Mesenchymal stem cell (in vitro differentiated cells and primary cell): Measurements from ENCODE around the gene SRRT.
A peak's percentile ranks its signal among the peaks of the same experiment; 100 is the strongest.

ENCODE experiments used
- DNase-seq: peaks from one replicate; pipeline ENCODE4 v3.0.0-alpha.2; 2013
- H2AFZ ChIP-seq: one replicate; pipeline ENCODE4 v1.6.1; 2013; ENCODE audit warnings: low read depth, mild to moderate bottlenecking, control low read depth, inconsistent platforms, low read length, moderate library complexity
- H2AK5ac ChIP-seq: 2 replicates; pipeline ENCODE4 v1.6.1; 2013; ENCODE audit warnings: low read length, moderate library complexity, mild to moderate bottlenecking, inconsistent platforms; ENCODE audit not compliant: severe bottlenecking
- H2BK120ac ChIP-seq: one replicate; pipeline ENCODE4 v1.6.1; 2013; ENCODE audit warnings: low read depth, mild to moderate bottlenecking, inconsistent platforms, low read length, moderate library complexity
- H2BK12ac ChIP-seq, 2 experiments: one replicate each; pipeline ENCODE4 v1.6.1; 2013; ENCODE audit warnings: inconsistent platforms in 2 of 2, low read length in 2 of 2, mild to moderate bottlenecking in 2 of 2, moderate library complexity in 2 of 2, control low read depth in 1 of 2
- H2BK15ac ChIP-seq: one replicate; pipeline ENCODE4 v1.6.1; 2013; ENCODE audit warnings: mild to moderate bottlenecking, low read depth, inconsistent platforms; ENCODE audit not compliant: poor library complexity, severe bottlenecking
- H2BK5ac ChIP-seq: 2 replicates; pipeline ENCODE4 v1.6.1; 2013; ENCODE audit warnings: low read depth, mild to moderate bottlenecking, low read length, control low read depth, inconsistent platforms; ENCODE audit not compliant: poor library complexity, severe bottlenecking
- H3K14ac ChIP-seq, 2 experiments: one replicate each; pipeline ENCODE4 v1.6.1; 2013; ENCODE audit warnings: inconsistent platforms in 2 of 2, low read length in 2 of 2, control low read depth in 1 of 2, mild to moderate bottlenecking in 1 of 2, moderate library complexity in 1 of 2
- H3K18ac ChIP-seq, 2 experiments: one replicate each; pipeline ENCODE4 v1.6.1; 2013; ENCODE audit warnings: inconsistent platforms in 2 of 2, low read length in 2 of 2, control low read depth in 1 of 2, low read depth in 1 of 2, mild to moderate bottlenecking in 1 of 2
- H3K23ac ChIP-seq, 2 experiments: one replicate each; pipeline ENCODE4 v1.6.1; 2013; ENCODE audit warnings: inconsistent platforms in 2 of 2, low read length in 2 of 2, mild to moderate bottlenecking in 2 of 2, moderate library complexity in 2 of 2, control low read depth in 1 of 2
- H3K27ac ChIP-seq: 2 replicates; pipeline ENCODE4 v1.5.1; 2013; ENCODE audit warnings: mild to moderate bottlenecking, moderate library complexity, low read length, control low read depth, inconsistent platforms; ENCODE audit not compliant: poor library complexity, severe bottlenecking
- H3K27me3 ChIP-seq, 2 experiments: 2 replicates each; pipeline versions ENCODE4 v1.6.1 to v1.7.0; 2013; ENCODE audit warnings: low read length in 2 of 2, mild to moderate bottlenecking in 2 of 2, moderate library complexity in 2 of 2, control low read depth in 1 of 2, inconsistent platforms in 1 of 2; ENCODE audit not compliant: control insufficient read depth in 1 of 2, insufficient read depth in 1 of 2
- H3K36me3 ChIP-seq, 2 experiments: 2 replicates each; pipeline versions ENCODE4 v1.6.1 to v1.7.0; 2013; ENCODE audit warnings: low read length in 2 of 2, control low read depth in 1 of 2, inconsistent platforms in 1 of 2, low read depth in 1 of 2, mild to moderate bottlenecking in 1 of 2; ENCODE audit not compliant: insufficient read depth in 2 of 2, control insufficient read depth in 1 of 2
- H3K4ac ChIP-seq, 2 experiments: one replicate each; pipeline ENCODE4 v1.6.1; 2013; ENCODE audit warnings: inconsistent platforms in 2 of 2, low read length in 2 of 2, mild to moderate bottlenecking in 2 of 2, moderate library complexity in 2 of 2, control low read depth in 1 of 2, low read depth in 1 of 2
- H3K4me1 ChIP-seq: 2 replicates; pipeline ENCODE4 v1.6.1; 2013; ENCODE audit warnings: low read depth, low read length, control low read depth; ENCODE audit not compliant: control insufficient read depth, insufficient read depth
- H3K4me2 ChIP-seq: 2 replicates; pipeline ENCODE4 v1.6.1; 2013; ENCODE audit warnings: low read length, mild to moderate bottlenecking, inconsistent platforms; ENCODE audit not compliant: poor library complexity, severe bottlenecking
- H3K4me3 ChIP-seq, 2 experiments: 2 replicates each; pipeline versions ENCODE4 v1.5.1 to v1.7.0; 2013; ENCODE audit warnings: low read length in 2 of 2, mild to moderate bottlenecking in 2 of 2, control low read depth in 1 of 2, low read depth in 1 of 2; ENCODE audit not compliant: insufficient read depth in 1 of 2
- H3K79me1 ChIP-seq: replicated peaks from 2 replicates; pipeline ENCODE4 v1.6.1; 2013; ENCODE audit warnings: mild to moderate bottlenecking, control low read depth, low read length, inconsistent platforms; ENCODE audit not compliant: poor library complexity, severe bottlenecking
- H3K9ac ChIP-seq: 2 replicates; pipeline ENCODE4 v1.7.0; 2013; ENCODE audit warnings: mild to moderate bottlenecking, low read length, moderate library complexity
- H3K9me3 ChIP-seq: 2 replicates; pipeline ENCODE4 v1.7.0; 2013; ENCODE audit warnings: mild to moderate bottlenecking, low read length; ENCODE audit not compliant: control insufficient read depth
- H4K8ac ChIP-seq: one replicate; pipeline ENCODE4 v1.6.1; 2013; ENCODE audit warnings: inconsistent platforms, mild to moderate bottlenecking, low read length, moderate library complexity
- H4K91ac ChIP-seq: one replicate; pipeline ENCODE4 v1.6.1; 2013; ENCODE audit warnings: mild to moderate bottlenecking, low read length, inconsistent platforms
- WGBS: methylation state at CpG from one replicate; pipeline ENCODE4 v1.1.7; 2013; ENCODE audit warnings: mixed read lengths; 5-methylcytosine and 5-hydroxymethylcytosine counted together

Gene SRRT

GRCh38 chr7:100891568-100892247 lies 16.8 kb downstream of the SRRT start:
- Histone ChIP-seq H2BK120ac (peak overlapping the region; percentile 22), H3K23ac (no peak overlapping the region), H4K91ac (peak overlapping the region; percentile 32), H3K27me3 (peaks cover 9 to 33% of the 10 kb centered on the region in 2 experiments), H2AK5ac (no peak overlapping the region), H2BK5ac (no peak overlapping the region), H3K4me3 (no peak overlapping the region), H3K9ac (no peak overlapping the region), H2BK15ac (no peak overlapping the region), H3K18ac (no peak overlapping the region), H3K14ac (no peak overlapping the region), H3K4me1 (peaks cover 48% of the 10 kb centered on the region), H2AFZ (no peak overlapping the region), H4K8ac (no peak overlapping the region), H3K4ac (no peak overlapping the region), H3K4me2 (no peak overlapping the region), H2BK12ac (peak overlapping the region in 1 of 2 experiments; percentile 72), H3K9me3 (no peaks in the 10 kb centered on the region), H3K79me1 (peaks cover 2% of the 10 kb centered on the region), H3K36me3 (peaks cover 21 to 24% of the 10 kb centered on the region in 2 experiments), H3K27ac (no peak overlapping the region)
- DNase-seq: peak; percentile 21
- WGBS: 87% methylated on average over 4 of the region's 8 CpGs

GRCh38 chr7:100892364-100893317 lies 17.7 kb downstream of the SRRT start:
- Histone ChIP-seq H3K4me1 (peaks cover 54% of the 10 kb centered on the region), H3K23ac (no peak overlapping the region), H3K27ac (no peak overlapping the region), H3K9me3 (no peaks in the 10 kb centered on the region), H3K4me2 (no peak overlapping the region), H3K4ac (no peak overlapping the region), H4K8ac (no peak overlapping the region), H2BK120ac (no peak overlapping the region), H3K27me3 (peaks cover 14 to 39% of the 10 kb centered on the region in 2 experiments), H3K4me3 (no peak overlapping the region), H2AK5ac (no peak overlapping the region), H3K36me3 (peaks cover 12 to 15% of the 10 kb centered on the region in 2 experiments), H2AFZ (no peak overlapping the region), H3K18ac (no peak overlapping the region), H3K14ac (no peak overlapping the region), H4K91ac (peak overlapping the region; percentile 32), H3K79me1 (peaks cover 2% of the 10 kb centered on the region), H2BK12ac (no peak overlapping the region), H3K9ac (no peak overlapping the region), H2BK15ac (no peak overlapping the region), H2BK5ac (no peak overlapping the region)
- no peak for DNase-seq
- WGBS: 96% methylated on average over 36 of the region's 44 CpGs

GRCh38 chr7:100893318-100893895 lies 18.5 kb downstream of the SRRT start:
- DNase-seq: no peak
- Histone ChIP-seq H2BK5ac (no peak overlapping the region), H3K4me2 (no peak overlapping the region), H2BK15ac (no peak overlapping the region), H2BK120ac (no peak overlapping the region), H2BK12ac (no peak overlapping the region), H2AFZ (no peak overlapping the region), H3K9ac (no peak overlapping the region), H3K36me3 (peaks cover 4 to 7% of the 10 kb centered on the region in 2 experiments), H3K18ac (no peak overlapping the region), H4K91ac (peak overlapping the region; percentile 53), H3K23ac (no peak overlapping the region), H3K27me3 (peaks cover 22 to 45% of the 10 kb centered on the region in 2 experiments), H3K9me3 (no peaks in the 10 kb centered on the region), H3K4ac (no peak overlapping the region), H3K4me1 (peaks cover 48% of the 10 kb centered on the region), H3K27ac (no peak overlapping the region), H3K79me1 (no peaks in the 10 kb centered on the region), H2AK5ac (no peak overlapping the region), H4K8ac (no peak overlapping the region), H3K14ac (no peak overlapping the region), H3K4me3 (no peak overlapping the region)
- WGBS: 93% methylated on average over 32 of the region's 32 CpGs
